Ovary (tissue), 9 donors: ENCODE results near the gene FOXP1. TPM values are rescaled to one million over a fixed set of nuclear protein-coding genes. Genes with fewer than 3 reads are reported as not detected.

Source experiments
- DNase-seq, 5 donors: peaks; one replicate each; pipeline ENCODE4 v3.0.0-alpha.2; 2019 to 2020
- H3K27ac ChIP-seq, 2 donors: fragments of 200-600 bp; one replicate each; pipeline versions ENCODE4 v1.5.1 to v1.8.0; 2019 to 2022
- H3K27me3 ChIP-seq: fragments of 200-600 bp; one replicate; pipeline ENCODE4 v1.8.0; 2022
- H3K36me3 ChIP-seq: fragments of 200-600 bp; sonication (generic); one replicate; pipeline ENCODE4 v1.5.1; 2019
- H3K4me1 ChIP-seq: one replicate; pipeline ENCODE4 v1.8.1; 2013; ENCODE audit warnings: mild to moderate bottlenecking, moderate library complexity; ENCODE audit not compliant: insufficient read depth
- H3K4me3 ChIP-seq: fragments of 200-600 bp; sonication (generic); one replicate; pipeline ENCODE4 v1.5.1; 2017
- H3K9me3 ChIP-seq, 2 donors: fragments of 200-600 bp in 1 of 2; sonication (generic) in 1 of 2; one replicate each; pipeline versions ENCODE4 v1.5.1 to v1.8.1; 2013 to 2019; ENCODE audit warnings: mild to moderate bottlenecking in 1 of 2, moderate library complexity in 1 of 2
- EP300 ChIP-seq: sonication (generic); formaldehyde crosslinking; IDR thresholded peaks from one replicate; pipeline ENCODE4 v1.6.1; 2017; ENCODE audit warnings: antibody characterized with exemption
- POLR2A ChIP-seq: fragments of 450-650 bp; IDR thresholded peaks from one replicate; pipeline ENCODE4 v1.6.1; 2017; ENCODE audit warnings: antibody characterized with exemption, mild to moderate bottlenecking, moderate library complexity
- WGBS, 3 donors: extraction: QIAGEN DNeasy Blood & Tissue Kit in 1 of 3; methylation state at CpG; one replicate each; pipeline versions ENCODE4 v1.1.5 to v1.1.7; 2013 to 2017; 5-methylcytosine and 5-hydroxymethylcytosine counted together
- intact Hi-C, 4 donors: fragments of 100-400 bp; cut with DNase I; formaldehyde crosslinking; loops; one replicate each; pipeline versions ENCODE4 v1.11.0 to v1.15.1; 2022 to 2023
- polyA plus RNA-seq, 2 donors: library from polyadenylated mRNA; stranded (reverse); fragments of 200-250 nt in 1 of 2; fragments of 350-450 nt in 1 of 2; fragmentation: Illumina TruSeq in 1 of 2; extraction: RNeasy Lipid Tissue Mini Kit (QIAGEN cat#74804) in 1 of 2; gene quantifications; one replicate each; pipeline ENCODE4 v1.2.3, GENCODE V29; 2013 to 2014
- total RNA-seq, 7 donors: library from RNA; depleted of rRNA in 2 of 7; stranded (reverse); fragments of >200 nt in 2 of 7; fragmentation: NEBNext Ultra II Directional in 3 of 7; extraction: Animal tissue kit (Norgen Biotek cat#: 25700) in 3 of 7; gene quantifications; one replicate each; pipeline versions ENCODE4 v1.1.0 to v1.2.4, GENCODE V29; 2016 to 2023
- TF ChIP-seq, protein P1 (sequence below), 3 donors: fragments of 450-650 bp in 2 of 3; fragments of 200-600 bp in 1 of 3; IDR thresholded peaks; one replicate each; pipeline versions ENCODE4 v1.5.1 to v1.8.0; 2016 to 2022; ENCODE audit warnings: antibody characterized with exemption in 3 of 3, mild to moderate bottlenecking in 1 of 3
- donor health status: DM: no; HTN: no; CAD: no; lungs with moderate emphysema.
- donor health status: DM: no; HTN: no; CAD: no.
- donor health status: Bipolar disorder and iron deficiency.
- donor health status: DM: yes; HTN: yes; CAD: no.
- donor health status: DM: no; HTN: no; CAD: no.
- donor health status: DM: yes; HTN: yes; CAD: no.

The FOXP1 gene
- total and polyA plus RNA-seq, 9 donors: 31.7 to 126 (median 114) TPM

DNA sequence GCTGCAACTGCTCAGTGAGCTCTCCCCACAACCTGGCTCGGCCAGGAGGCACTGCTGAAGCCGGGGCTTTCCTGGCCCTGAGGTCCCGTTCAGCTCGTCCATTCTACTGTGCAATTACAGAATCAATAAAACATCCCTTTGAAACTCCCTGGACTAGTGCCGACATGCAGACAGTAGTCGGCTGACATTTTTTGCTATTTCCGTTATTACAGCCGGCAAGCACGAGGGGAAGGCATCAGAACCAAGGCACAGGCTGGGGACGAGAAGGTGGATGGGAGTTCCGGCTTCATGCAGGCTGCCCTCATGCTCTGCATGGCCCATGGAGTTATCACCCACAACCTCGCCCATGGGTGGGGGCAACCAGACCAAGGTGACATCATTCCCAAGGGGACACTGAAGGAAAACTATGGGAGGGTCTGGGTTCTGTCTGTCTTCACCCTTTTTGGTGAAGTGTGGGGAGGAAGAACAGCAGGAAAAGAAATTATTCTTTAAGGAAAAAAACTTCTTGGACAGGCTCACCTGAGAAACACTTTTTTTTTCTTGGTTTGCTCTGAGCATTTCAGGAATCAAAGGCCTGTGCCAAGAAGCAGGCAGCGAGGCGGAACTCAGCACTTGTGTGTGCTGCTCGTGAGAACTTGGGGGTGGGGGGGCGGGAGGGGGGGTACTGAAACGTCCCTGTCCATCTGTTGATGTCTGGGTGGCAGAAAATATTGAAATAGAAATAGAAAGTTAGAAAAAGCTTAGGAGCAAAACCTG lies 154.5 kb downstream of the FOXP1 start:
- Histone ChIP-seq H3K4me1 (peaks cover 12% of the 10 kb centered on the region), H3K36me3 (no peaks in the 10 kb centered on the region), H3K4me3 (no peak overlapping the region), H3K27me3 (no peaks in the 10 kb centered on the region), H3K9me3 (no peaks in the 10 kb centered on the region), H3K27ac (no peak overlapping the region)
- DNase-seq: peak in 4 of 5 donors; percentile 19 to 32 (median 32)
- intact Hi-C loops: no loop called here
- 7 to 11% (median 9%) methylated on average over 17 of the region's 17 CpGs for WGBS, 3 donors
- TF ChIP-seq POLR2A: no peak
- TF ChIP-seq EP300: no peak
- TF ChIP-seq, protein P1, sequence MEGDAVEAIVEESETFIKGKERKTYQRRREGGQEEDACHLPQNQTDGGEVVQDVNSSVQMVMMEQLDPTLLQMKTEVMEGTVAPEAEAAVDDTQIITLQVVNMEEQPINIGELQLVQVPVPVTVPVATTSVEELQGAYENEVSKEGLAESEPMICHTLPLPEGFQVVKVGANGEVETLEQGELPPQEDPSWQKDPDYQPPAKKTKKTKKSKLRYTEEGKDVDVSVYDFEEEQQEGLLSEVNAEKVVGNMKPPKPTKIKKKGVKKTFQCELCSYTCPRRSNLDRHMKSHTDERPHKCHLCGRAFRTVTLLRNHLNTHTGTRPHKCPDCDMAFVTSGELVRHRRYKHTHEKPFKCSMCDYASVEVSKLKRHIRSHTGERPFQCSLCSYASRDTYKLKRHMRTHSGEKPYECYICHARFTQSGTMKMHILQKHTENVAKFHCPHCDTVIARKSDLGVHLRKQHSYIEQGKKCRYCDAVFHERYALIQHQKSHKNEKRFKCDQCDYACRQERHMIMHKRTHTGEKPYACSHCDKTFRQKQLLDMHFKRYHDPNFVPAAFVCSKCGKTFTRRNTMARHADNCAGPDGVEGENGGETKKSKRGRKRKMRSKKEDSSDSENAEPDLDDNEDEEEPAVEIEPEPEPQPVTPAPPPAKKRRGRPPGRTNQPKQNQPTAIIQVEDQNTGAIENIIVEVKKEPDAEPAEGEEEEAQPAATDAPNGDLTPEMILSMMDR (IDR thresholded peaks at IDR 0.05): no peak

DNA sequence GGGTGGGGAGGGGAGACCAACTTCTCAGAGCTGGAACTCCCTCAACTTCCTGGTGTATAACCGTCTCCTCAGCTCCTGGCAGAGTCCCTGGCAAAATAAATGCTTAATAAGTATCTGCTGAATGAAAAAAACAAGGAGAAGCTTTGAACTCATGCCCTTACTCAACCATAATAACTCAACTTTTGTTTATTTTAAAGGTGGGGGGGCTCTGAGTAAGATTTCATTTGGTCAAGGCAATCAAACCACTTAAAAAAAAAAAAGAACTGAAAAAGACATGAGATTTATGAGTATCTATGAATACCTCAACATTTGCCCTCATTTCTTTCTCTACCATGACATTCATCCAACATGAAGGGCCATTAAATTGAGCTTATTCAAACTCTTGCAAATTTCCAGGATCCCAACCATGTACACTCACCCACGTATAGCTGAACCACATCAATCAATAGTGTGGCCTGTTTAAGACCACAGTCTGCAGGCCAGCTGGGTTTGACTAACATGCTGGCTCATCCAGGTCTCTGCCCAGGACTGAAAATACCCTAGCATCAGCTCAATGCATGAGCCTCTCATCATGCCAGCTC lies 157.9 kb downstream of the FOXP1 start:
- Histone ChIP-seq H3K27me3 (no peaks in the 10 kb centered on the region), H3K9me3 (no peaks in the 10 kb centered on the region), H3K4me3 (no peak overlapping the region), H3K27ac (no peak overlapping the region), H3K36me3 (no peaks in the 10 kb centered on the region), H3K4me1 (peaks cover 7% of the 10 kb centered on the region)
- TF ChIP-seq EP300 (no peak), POLR2A (no peak)
- TF ChIP-seq, protein P1 (IDR thresholded peaks at IDR 0.05): no peak
- WGBS, 3 donors: 49 to 76% (median 66%) methylated on average over 2 of the region's 2 CpGs
- no peak for DNase-seq
- intact Hi-C loops: no loop called here

DNA sequence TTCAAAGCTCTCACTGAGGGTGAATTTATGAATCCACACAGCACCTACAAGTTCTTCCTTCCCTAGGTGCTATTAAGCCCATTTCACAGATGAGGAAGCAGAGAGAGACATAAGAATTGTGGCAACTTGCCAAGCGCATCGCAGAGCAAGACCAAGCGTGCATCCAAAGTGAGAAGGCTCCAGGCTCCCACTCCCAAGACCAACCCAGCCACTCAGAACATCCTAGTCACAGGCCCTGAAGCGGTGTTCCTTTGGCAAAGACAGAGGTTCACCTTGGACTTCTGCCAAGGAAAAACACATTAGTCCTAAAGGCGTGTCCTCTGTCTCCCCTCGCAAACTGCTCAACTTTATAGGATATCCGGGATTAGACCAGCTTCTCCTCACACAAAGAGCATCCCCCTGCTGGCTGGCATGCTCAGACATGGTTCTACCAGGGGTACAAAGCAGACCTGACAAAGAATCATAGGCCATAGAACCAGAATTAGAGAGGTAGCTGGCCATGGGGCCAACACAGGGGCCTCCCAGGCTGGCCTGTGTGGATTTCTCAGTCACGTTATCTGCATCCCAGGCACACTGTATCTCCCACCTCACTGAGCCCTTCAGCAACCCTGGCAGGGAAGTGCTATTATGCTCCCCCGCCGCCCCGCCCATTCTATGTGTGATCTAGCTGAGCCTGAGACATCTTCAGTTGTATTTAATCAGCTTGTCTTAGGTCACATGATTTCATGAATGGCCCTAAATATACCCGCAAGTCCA lies 160.2 kb downstream of the FOXP1 start:
- H3K4me3 ChIP-seq: no peak overlapping the region
- DNase-seq: no peak
- no peaks in the 10 kb centered on the region for H3K4me1 ChIP-seq
- no peaks in the 10 kb centered on the region for H3K9me3 ChIP-seq
- H3K36me3 ChIP-seq: no peaks in the 10 kb centered on the region
- intact Hi-C loops: no loop called here
- no peak overlapping the region for H3K27ac ChIP-seq
- 85 to 87% (median 85%) methylated on average over 12 of the region's 12 CpGs for WGBS, 3 donors
- no peaks in the 10 kb centered on the region for H3K27me3 ChIP-seq
- TF ChIP-seq POLR2A (no peak), EP300 (no peak)
- TF ChIP-seq, protein P1 (IDR thresholded peaks at IDR 0.05): no peak

DNA sequence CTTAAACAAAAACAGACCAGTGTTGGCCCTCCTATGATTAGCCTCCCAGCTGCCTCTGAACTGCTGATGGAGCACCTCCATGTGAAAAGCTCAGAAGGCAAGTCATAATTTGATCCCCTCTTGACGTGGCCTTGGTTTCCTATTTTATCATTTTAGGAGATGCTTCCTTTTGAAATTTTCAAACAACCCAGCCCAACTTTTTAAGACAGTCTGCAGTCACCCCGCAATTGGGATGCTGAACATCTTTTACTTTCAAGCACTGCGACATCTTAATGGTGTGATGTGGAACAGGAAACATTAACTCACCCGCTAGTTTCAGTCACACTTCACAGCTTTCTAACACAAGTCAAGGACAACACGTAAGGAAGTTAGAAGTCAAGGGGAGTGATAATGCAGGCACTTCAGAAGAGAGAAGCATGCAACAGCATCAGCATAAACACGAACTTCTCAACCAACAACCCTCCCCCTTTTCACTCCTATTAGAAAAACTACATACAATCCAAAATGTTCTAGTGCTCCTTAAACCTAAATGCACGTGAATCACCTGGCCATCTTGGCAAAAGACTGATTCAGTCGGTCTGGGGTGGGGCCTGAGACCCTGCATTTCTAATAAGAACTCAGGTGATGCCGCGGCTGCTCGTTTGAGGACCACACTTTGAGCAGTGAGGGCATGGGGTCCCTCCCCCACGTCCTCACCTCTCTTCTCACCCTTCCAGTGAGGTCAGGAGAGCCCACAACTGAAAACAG lies 161.5 kb downstream of the FOXP1 start:
- no peak for DNase-seq
- intact Hi-C loops: no loop called here
- Histone ChIP-seq H3K4me3 (no peak overlapping the region), H3K27ac (no peak overlapping the region), H3K27me3 (no peaks in the 10 kb centered on the region), H3K4me1 (no peaks in the 10 kb centered on the region), H3K9me3 (no peaks in the 10 kb centered on the region), H3K36me3 (no peaks in the 10 kb centered on the region)
- WGBS, 3 donors: 66 to 77% (median 74%) methylated on average over 12 of the region's 12 CpGs
- TF ChIP-seq POLR2A (no peak), EP300 (no peak)
- TF ChIP-seq, protein P1 (IDR thresholded peaks at IDR 0.05): no peak
